Suprapubic skin (tissue), 4 donors: ENCODE data around the gene SNRPD3. TPM values are rescaled to one million over a fixed set of nuclear protein-coding genes. Genes with fewer than 3 reads are reported as not detected.

Experiments
- DNase-seq, 2 donors: peaks; one replicate each; pipeline ENCODE4 v3.0.0-alpha.2; 2019; ENCODE audit warnings: low spot score in 2 of 2
- H3K27ac ChIP-seq: fragments of 200-600 bp; sonication (generic); one replicate; pipeline ENCODE4 v1.5.1; 2019
- H3K27me3 ChIP-seq: fragments of 200-600 bp; sonication (generic); one replicate; pipeline ENCODE4 v1.5.1; 2019
- H3K36me3 ChIP-seq: fragments of 200-600 bp; sonication (generic); one replicate; pipeline ENCODE4 v1.5.1; 2019
- H3K4me1 ChIP-seq: fragments of 200-600 bp; sonication (generic); one replicate; pipeline ENCODE4 v1.5.1; 2019
- H3K4me3 ChIP-seq: fragments of 200-600 bp; sonication (generic); one replicate; pipeline ENCODE4 v1.5.1; 2019; ENCODE audit warnings: mild to moderate bottlenecking
- H3K9me3 ChIP-seq: fragments of 200-600 bp; sonication (generic); one replicate; pipeline ENCODE4 v1.5.1; 2019
- EP300 ChIP-seq: sonication (generic); formaldehyde crosslinking; IDR thresholded peaks from one replicate; pipeline ENCODE4 v1.6.1; 2017; ENCODE audit warnings: antibody characterized with exemption
- POLR2A ChIP-seq, 2 donors: fragments of 450-650 bp; IDR thresholded peaks; one replicate each; pipeline ENCODE4 v1.6.1; 2017; ENCODE audit warnings: antibody characterized with exemption in 2 of 2, mild to moderate bottlenecking in 2 of 2, moderate library complexity in 2 of 2
- POLR2AphosphoS5 ChIP-seq, 3 donors: sonication (generic); formaldehyde crosslinking; IDR thresholded peaks; one replicate each; pipeline ENCODE4 v1.6.1; 2017; ENCODE audit warnings: antibody characterized with exemption in 3 of 3
- WGBS: methylation state at CpG from one replicate; pipeline ENCODE4 v1.1.5; 2018; 5-methylcytosine and 5-hydroxymethylcytosine counted together
- total RNA-seq, 4 donors: library from RNA; depleted of rRNA; stranded (reverse); fragments of >200 nt; gene quantifications; one replicate each; pipeline ENCODE4 v1.1.0, GENCODE V29; 2016
- TF ChIP-seq, protein P1 (sequence below), 2 donors: fragments of 200-600 bp in 1 of 2; fragments of 450-650 bp in 1 of 2; sonication (generic) in 1 of 2; IDR thresholded peaks; one replicate each; pipeline ENCODE4 v1.5.1; 2016 to 2019; ENCODE audit warnings: antibody characterized with exemption in 2 of 2, mild to moderate bottlenecking in 1 of 2, moderate library complexity in 1 of 2

The SNRPD3 gene
- total RNA-seq, 4 donors from 2014 or later: 168 to 208 (median 186) TPM

DNA sequence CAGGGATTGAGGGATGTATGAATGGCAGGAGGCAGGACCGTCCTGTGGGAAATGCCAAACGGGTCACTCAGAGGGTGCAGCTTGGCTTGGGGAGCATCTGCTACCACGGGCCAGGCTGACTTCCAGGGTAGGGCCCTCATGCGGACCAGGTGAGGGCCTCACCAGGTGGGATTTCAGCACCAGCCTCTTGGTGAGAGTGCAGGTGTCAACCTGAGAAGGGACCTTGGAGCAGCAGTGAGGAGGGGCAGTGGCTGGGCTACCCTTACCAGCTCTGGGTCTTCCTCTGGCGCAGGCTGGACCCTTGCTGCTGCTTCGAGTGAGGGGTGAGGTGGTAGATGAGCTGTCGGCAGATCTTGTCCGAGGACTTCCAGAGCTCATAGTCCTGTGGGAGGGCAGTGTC is 32.1 kb downstream of the SNRPD3 start:
- no peaks in the 10 kb centered on the region for H3K27me3 ChIP-seq
- WGBS: 86% methylated on average over 4 of the region's 8 CpGs
- no peak overlapping the region for H3K27ac ChIP-seq
- no peak overlapping the region for H3K4me3 ChIP-seq
- H3K4me1 ChIP-seq: peaks cover 29% of the 10 kb centered on the region
- TF ChIP-seq, protein P1, sequence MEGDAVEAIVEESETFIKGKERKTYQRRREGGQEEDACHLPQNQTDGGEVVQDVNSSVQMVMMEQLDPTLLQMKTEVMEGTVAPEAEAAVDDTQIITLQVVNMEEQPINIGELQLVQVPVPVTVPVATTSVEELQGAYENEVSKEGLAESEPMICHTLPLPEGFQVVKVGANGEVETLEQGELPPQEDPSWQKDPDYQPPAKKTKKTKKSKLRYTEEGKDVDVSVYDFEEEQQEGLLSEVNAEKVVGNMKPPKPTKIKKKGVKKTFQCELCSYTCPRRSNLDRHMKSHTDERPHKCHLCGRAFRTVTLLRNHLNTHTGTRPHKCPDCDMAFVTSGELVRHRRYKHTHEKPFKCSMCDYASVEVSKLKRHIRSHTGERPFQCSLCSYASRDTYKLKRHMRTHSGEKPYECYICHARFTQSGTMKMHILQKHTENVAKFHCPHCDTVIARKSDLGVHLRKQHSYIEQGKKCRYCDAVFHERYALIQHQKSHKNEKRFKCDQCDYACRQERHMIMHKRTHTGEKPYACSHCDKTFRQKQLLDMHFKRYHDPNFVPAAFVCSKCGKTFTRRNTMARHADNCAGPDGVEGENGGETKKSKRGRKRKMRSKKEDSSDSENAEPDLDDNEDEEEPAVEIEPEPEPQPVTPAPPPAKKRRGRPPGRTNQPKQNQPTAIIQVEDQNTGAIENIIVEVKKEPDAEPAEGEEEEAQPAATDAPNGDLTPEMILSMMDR (IDR thresholded peaks at IDR 0.05): no peak
- TF ChIP-seq POLR2AphosphoS5 (IDR thresholded peaks at IDR 0.05) (no peak), POLR2A (IDR thresholded peaks at IDR 0.05) (no peak), EP300 (no peak)
- no peaks in the 10 kb centered on the region for H3K9me3 ChIP-seq
- no peak for DNase-seq
- H3K36me3 ChIP-seq: peaks cover 47% of the 10 kb centered on the region

DNA sequence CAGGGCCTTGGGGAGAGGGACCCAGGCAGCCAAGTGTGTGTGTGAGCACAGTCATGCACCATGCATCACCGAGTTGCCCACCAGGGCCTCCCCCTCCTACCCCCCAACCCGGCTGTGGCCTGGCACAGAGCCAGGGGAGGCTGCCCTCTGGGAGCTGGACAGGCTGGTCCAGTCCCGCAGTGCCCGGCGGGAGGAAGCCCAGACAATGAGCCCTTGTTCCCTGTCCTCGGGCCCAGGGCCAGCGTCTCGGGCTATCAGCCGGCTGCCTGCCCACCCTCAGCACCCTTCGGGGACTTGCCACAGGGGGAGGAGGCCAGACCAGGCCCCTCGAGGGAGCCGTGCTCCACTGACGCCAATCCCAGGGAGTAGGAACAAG is 32.6 kb downstream of the SNRPD3 start:
- H3K4me1 ChIP-seq: peaks cover 29% of the 10 kb centered on the region
- TF ChIP-seq, protein P1 (IDR thresholded peaks at IDR 0.05): no peak
- TF ChIP-seq POLR2AphosphoS5 (IDR thresholded peaks at IDR 0.05): no peak
- TF ChIP-seq EP300: no peak
- TF ChIP-seq POLR2A (IDR thresholded peaks at IDR 0.05): no peak
- no peaks in the 10 kb centered on the region for H3K27me3 ChIP-seq
- H3K36me3 ChIP-seq: peaks cover 47% of the 10 kb centered on the region
- no peak overlapping the region for H3K27ac ChIP-seq
- H3K4me3 ChIP-seq: no peak overlapping the region
- WGBS: 80% methylated on average over 2 of the region's 13 CpGs
- H3K9me3 ChIP-seq: no peaks in the 10 kb centered on the region
- DNase-seq: peak in 1 of 2 donors; percentile 70

DNA sequence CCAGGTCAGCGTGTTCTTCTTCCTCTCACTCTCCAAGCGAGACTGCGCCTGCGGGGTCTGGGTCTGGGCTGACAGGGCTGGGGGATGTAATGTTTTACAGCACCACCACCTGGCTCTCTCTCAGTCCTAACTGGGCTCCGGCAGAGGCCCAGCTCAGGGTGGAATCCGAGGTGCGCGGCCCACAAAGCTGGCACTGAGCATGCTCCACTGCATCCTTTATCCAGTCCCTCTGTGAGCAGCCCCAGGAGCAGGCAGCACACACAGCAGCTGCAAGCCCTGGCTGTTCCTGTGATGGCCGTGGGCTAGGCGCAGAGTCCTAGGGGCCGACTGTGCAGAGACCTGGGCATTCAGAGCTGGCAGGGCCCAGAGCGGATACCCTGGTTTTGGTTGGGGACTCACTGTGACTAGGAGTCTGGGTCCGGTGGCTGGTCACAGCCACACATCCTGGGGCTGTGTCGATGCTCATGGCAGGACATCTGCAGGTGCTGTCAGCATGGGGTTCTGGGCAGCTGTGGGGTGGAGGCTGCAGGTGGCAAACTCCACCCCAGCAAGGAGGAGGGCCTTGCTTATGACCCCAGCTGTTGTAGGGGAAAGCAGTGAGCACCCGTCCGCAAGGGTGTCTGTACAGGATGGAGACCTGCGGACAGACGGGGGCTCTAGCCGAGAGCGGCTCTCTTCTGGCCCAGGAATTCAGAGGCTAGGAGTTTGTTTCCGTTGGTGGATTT is 33.1 kb downstream of the SNRPD3 start:
- Histone ChIP-seq H3K27ac (no peak overlapping the region), H3K36me3 (peaks cover 47% of the 10 kb centered on the region), H3K4me1 (peaks cover 29% of the 10 kb centered on the region), H3K9me3 (no peaks in the 10 kb centered on the region), H3K27me3 (no peaks in the 10 kb centered on the region), H3K4me3 (no peak overlapping the region)
- peak in 1 of 2 donors; percentile 59 for DNase-seq
- WGBS: 92% methylated on average over 10 of the region's 21 CpGs
- no peak for TF ChIP-seq POLR2AphosphoS5 (IDR thresholded peaks at IDR 0.05)
- TF ChIP-seq POLR2A (IDR thresholded peaks at IDR 0.05): no peak
- TF ChIP-seq, protein P1 (IDR thresholded peaks at IDR 0.05): no peak
- no peak for TF ChIP-seq EP300

DNA sequence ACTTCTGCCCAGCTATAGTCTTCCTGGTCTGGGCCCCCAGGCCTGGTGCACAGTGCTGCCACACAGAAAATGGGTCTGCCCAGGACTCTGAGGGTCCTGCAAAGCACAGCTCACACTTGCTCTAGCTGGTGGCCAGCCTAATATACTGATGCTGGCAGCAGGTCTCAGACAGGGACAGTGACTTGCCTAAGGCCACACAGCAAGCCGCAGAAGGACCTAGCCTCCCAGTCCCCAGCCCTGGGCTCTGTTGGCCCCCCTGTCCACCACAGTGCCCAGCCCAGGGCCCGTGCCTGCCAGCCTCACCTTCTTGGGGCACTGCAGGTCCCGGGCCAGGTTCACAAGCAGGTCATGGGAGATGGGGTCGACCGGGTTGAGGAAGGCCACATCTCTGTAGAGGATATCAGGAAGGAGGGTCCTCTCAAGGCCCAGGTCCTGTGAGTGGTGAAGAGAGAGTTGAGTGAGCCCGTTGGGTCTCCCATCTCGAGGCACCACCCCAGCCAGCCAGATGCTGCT is 33.8 kb downstream of the SNRPD3 start:
- TF ChIP-seq, protein P1 (IDR thresholded peaks at IDR 0.05): no peak
- H3K36me3 ChIP-seq: peaks cover 47% of the 10 kb centered on the region
- peaks cover 30% of the 10 kb centered on the region for H3K4me1 ChIP-seq
- no peaks in the 10 kb centered on the region for H3K9me3 ChIP-seq
- no peak overlapping the region for H3K27ac ChIP-seq
- WGBS: 89% methylated on average over 4 of the region's 7 CpGs
- no peak for DNase-seq
- H3K4me3 ChIP-seq: no peak overlapping the region
- H3K27me3 ChIP-seq: no peaks in the 10 kb centered on the region

DNA sequence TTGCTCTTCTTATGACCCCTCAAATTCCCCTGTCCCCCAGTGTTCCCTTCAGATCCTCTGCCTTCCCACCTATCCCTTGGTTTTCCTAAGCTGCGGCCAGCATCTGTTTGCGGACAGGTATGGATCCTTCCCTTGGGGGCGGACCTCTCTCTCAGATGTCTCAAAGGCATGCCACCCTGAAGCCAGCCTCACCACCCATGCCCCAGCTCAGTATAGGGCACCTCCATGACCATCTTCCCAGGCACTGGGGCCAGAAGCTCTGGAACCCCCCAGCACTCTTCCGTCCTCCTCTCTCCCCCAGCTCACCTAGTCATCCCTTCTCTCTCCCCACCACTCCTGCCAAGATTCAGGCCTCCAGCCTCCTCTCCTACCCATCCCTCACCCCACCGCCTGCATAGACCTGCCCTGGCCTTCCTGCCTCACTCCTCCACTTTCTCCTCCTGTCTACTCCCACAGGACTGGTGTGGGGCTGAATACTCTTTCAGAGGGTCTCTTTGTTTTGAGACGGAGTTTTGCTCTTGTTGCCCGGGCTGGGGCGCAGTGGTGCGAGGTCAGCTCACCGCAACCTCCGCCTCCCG is 34.9 kb downstream of the SNRPD3 start:
- 97% methylated on average over 12 of the region's 12 CpGs for WGBS
- no peak overlapping the region for H3K4me3 ChIP-seq
- no peaks in the 10 kb centered on the region for H3K27me3 ChIP-seq
- no peak overlapping the region for H3K27ac ChIP-seq
- no peaks in the 10 kb centered on the region for H3K9me3 ChIP-seq
- peaks cover 40% of the 10 kb centered on the region for H3K36me3 ChIP-seq
- TF ChIP-seq, protein P1 (IDR thresholded peaks at IDR 0.05): no peak
- TF ChIP-seq POLR2AphosphoS5 (IDR thresholded peaks at IDR 0.05) (no peak), EP300 (no peak), POLR2A (IDR thresholded peaks at IDR 0.05) (no peak)
- peaks cover 33% of the 10 kb centered on the region for H3K4me1 ChIP-seq
- DNase-seq: no peak
